ENCODE results near the gene MRPS26.
"Not testable (repeated sequence)": the region's sequence is repeated elsewhere in the genome, so short reads cannot be mapped to it uniquely, and the experiment has no call there.

MRPS26 gene

GRCh38 chr20:3045816-3046676 lies at the start of gene MRPS26:
MRPS26 (plus strand) TSS chr20:3046052; CDS start chr20:3046069, 17 bp downstream.
- DNase-seq (ENCODE audit: low read depth, low spot score), result peak; percentile 58

- DNase-seq (ENCODE audit: low read depth, low spot score), result no peak
Measured at GRCh38 chr20:2998728-2999127, 47.1 kb upstream of the MRPS26 start.

GRCh38 chr20:3000852-3001523 lies 44.9 kb upstream of the MRPS26 start:
- DNase-seq (ENCODE audit: low read depth, low spot score), result no peak

- DNase-seq (ENCODE audit: low read depth, low spot score), result no peak
Measured at GRCh38 chr20:3003416-3003815, 42.4 kb upstream of the MRPS26 start.

- DNase-seq (ENCODE audit: low read depth, low spot score), result no peak
Measured at GRCh38 chr20:3010985-3011723, 34.7 kb upstream of the MRPS26 start.

- no peak for DNase-seq (ENCODE audit: low read depth, low spot score)
Measured at GRCh38 chr20:3011752-3012151, 34.1 kb upstream of the MRPS26 start.

- no peak for DNase-seq (ENCODE audit: low read depth, low spot score)
Measured at GRCh38 chr20:3013771-3014170, 32.1 kb upstream of the MRPS26 start.

GRCh38 chr20:3014179-3014578 lies 31.7 kb upstream of the MRPS26 start:
- no peak for DNase-seq (ENCODE audit: low read depth, low spot score)

GRCh38 chr20:3014662-3015061 lies 31.2 kb upstream of the MRPS26 start:
- no peak for DNase-seq (ENCODE audit: low read depth, low spot score)

GRCh38 chr20:3015302-3015701 lies 30.6 kb upstream of the MRPS26 start:
- DNase-seq (ENCODE audit: low read depth, low spot score), result not testable (repeated sequence)

GRCh38 chr20:3021327-3021726 lies 24.5 kb upstream of the MRPS26 start:
- DNase-seq (ENCODE audit: low read depth, low spot score), result no peak

GRCh38 chr20:3021777-3022176 lies 24.1 kb upstream of the MRPS26 start:
- no peak for DNase-seq (ENCODE audit: low read depth, low spot score)

- not testable (repeated sequence) for DNase-seq (ENCODE audit: low read depth, low spot score)
Measured at GRCh38 chr20:3022559-3023490, 23.0 kb upstream of the MRPS26 start.

GRCh38 chr20:3027987-3028386 lies 17.9 kb upstream of the MRPS26 start:
- DNase-seq (ENCODE audit: low read depth, low spot score), result no peak

GRCh38 chr20:3031524-3032147 lies 14.2 kb upstream of the MRPS26 start:
- DNase-seq (ENCODE audit: low read depth, low spot score), result no peak

GRCh38 chr20:3032624-3033023 lies 13.2 kb upstream of the MRPS26 start:
- no peak for DNase-seq (ENCODE audit: low read depth, low spot score)

- no peak for DNase-seq (ENCODE audit: low read depth, low spot score)
Measured at GRCh38 chr20:3037654-3038053, 8.2 kb upstream of the MRPS26 start.

GRCh38 chr20:3038454-3038853 lies 7.4 kb upstream of the MRPS26 start:
- no peak for DNase-seq (ENCODE audit: low read depth, low spot score)

GRCh38 chr20:3039426-3039825 lies 6.4 kb upstream of the MRPS26 start:
- DNase-seq (ENCODE audit: low read depth, low spot score), result no peak

- DNase-seq (ENCODE audit: low read depth, low spot score), result no peak
Measured at GRCh38 chr20:3040086-3040485, 5.8 kb upstream of the MRPS26 start.
